ENCODE measurements around the gene WDR74. TPM values are rescaled to one million over a fixed set of nuclear protein-coding genes. Genes with fewer than 3 reads are reported as not detected.

Gene WDR74
- total and polyA plus RNA-seq, 2 donors (not counting 1 experiment from before 2014, with no cell fraction given), result 122 to 131 TPM

GRCh38 chr11:62810748-62811147, 28.6 kb downstream of the WDR74 start:
- no peak overlapping the region for H3K4me3 ChIP-seq (ENCODE audit: control extremely low read depth in 1 of 5, extremely low read depth in 1 of 5, insufficient read depth in 1 of 5, low read depth in 2 of 5, low read length in 4 of 5)
- no peak overlapping the region for H3K9ac ChIP-seq (ENCODE audit: low read length)
- H2AFZ ChIP-seq (ENCODE audit: insufficient read depth, low read depth, low read length, poor library complexity, severe bottlenecking), result no peak overlapping the region
- TF ChIP-seq CTCF (IDR thresholded peaks at IDR 0.05), result no peak
- TF ChIP-seq EZH2 (IDR thresholded peaks at IDR 0.05; ENCODE audit: borderline replicate concordance, insufficient read depth, low read depth, low read length, poor library complexity, severe bottlenecking), result no peak
- WGBS (ENCODE audit: insufficient coverage), result 77% methylated on average over 1 of the region's 1 CpG
- H3K27me3 Mint-ChIP-seq, result no peaks in the 10 kb centered on the region
- CTCF ChIA-PET, result no interaction called here
- H4K20me1 ChIP-seq (ENCODE audit: control insufficient read depth, insufficient read depth, low read length, poor library complexity, severe bottlenecking), result no peaks in the 10 kb centered on the region
- intact Hi-C loops (cut with micrococcal nuclease), result no loop called here
- peaks cover 0 to 4% of the 10 kb centered on the region in 2 experiments for H3K36me3 ChIP-seq (replicated peaks in 1 of 2; ENCODE audit: control extremely low read depth in 1 of 2, control insufficient read depth in 1 of 2, extremely low read depth in 1 of 2, insufficient read depth in 2 of 2, low read length in 1 of 2)
- peaks cover 0 to 9% of the 10 kb centered on the region in 2 donors for H3K4me1 ChIP-seq (ENCODE audit: control insufficient read depth in 2 of 2, insufficient read depth in 2 of 2, low read length in 2 of 2)
- H3K4me1 Mint-ChIP-seq, result peaks cover 8% of the 10 kb centered on the region
- H3K27ac ChIP-seq (ENCODE audit: low read length in 2 of 2), result no peak overlapping the region
- no peaks in the 10 kb centered on the region for H3K27me3 ChIP-seq (replicated peaks in 1 of 4; ENCODE audit: control extremely low read depth in 1 of 4, control insufficient read depth in 3 of 4, insufficient read depth in 4 of 4, low read length in 3 of 4)
- no peak overlapping the region for H3K4me3 Mint-ChIP-seq
- H3K27ac Mint-ChIP-seq, result peak overlapping the region; percentile 60
- ATAC-seq (ENCODE audit: low read depth) (no peak), DNase-seq (no peak)
- H3K79me2 ChIP-seq (ENCODE audit: control insufficient read depth, insufficient read depth, low read length), result no peaks in the 10 kb centered on the region
- H3K4me2 ChIP-seq (replicated peaks; ENCODE audit: low read depth, low read length, poor library complexity, severe bottlenecking), result no peak overlapping the region
- no peaks in the 10 kb centered on the region for H3K9me3 Mint-ChIP-seq (ENCODE audit: insufficient read depth)
- no peaks in the 10 kb centered on the region for H3K9me3 ChIP-seq (ENCODE audit: control extremely low read depth in 1 of 3, control insufficient read depth in 2 of 3, insufficient read depth in 1 of 3, low read length in 2 of 3)
- POLR2A ChIA-PET, result interaction anchor here (0.7 to 0.8 kb wide), 2 partner anchors 31 to 32 kb away, joined by 3 to 5 read pairs; no protein-coding TSS in a partner anchor

- Mint-ChIP-seq H3K27me3 (no peaks in the 10 kb centered on the region), H3K27ac (no peak overlapping the region), H3K4me1 (peaks cover 32% of the 10 kb centered on the region), H3K9me3 (ENCODE audit: insufficient read depth) (no peaks in the 10 kb centered on the region), H3K4me3 (peak overlapping the region; percentile 100)
- peaks cover 1 to 18% of the 10 kb centered on the region in 2 experiments for H3K36me3 ChIP-seq (replicated peaks in 1 of 2; ENCODE audit: control extremely low read depth in 1 of 2, control insufficient read depth in 1 of 2, extremely low read depth in 1 of 2, insufficient read depth in 2 of 2, low read length in 1 of 2)
- no peaks in the 10 kb centered on the region for H3K27me3 ChIP-seq (replicated peaks in 1 of 4; ENCODE audit: control extremely low read depth in 1 of 4, control insufficient read depth in 3 of 4, insufficient read depth in 4 of 4, low read length in 3 of 4)
- no peaks in the 10 kb centered on the region for H3K9me3 ChIP-seq (ENCODE audit: control extremely low read depth in 1 of 3, control insufficient read depth in 2 of 3, insufficient read depth in 1 of 3, low read length in 2 of 3)
- H3K4me2 ChIP-seq (replicated peaks; ENCODE audit: low read depth, low read length, poor library complexity, severe bottlenecking), result no peak overlapping the region
- peaks cover 32% of the 10 kb centered on the region for H3K79me2 ChIP-seq (ENCODE audit: control insufficient read depth, insufficient read depth, low read length)
- POLR2A ChIA-PET, result interaction anchor here (1.0 to 3.4 kb wide), 6 partner anchors 10 to 34 kb away, joined by 3 to 27 read pairs (median 8); partner anchors contain the start of genes STX5, TEX54 and WDR74
- H3K4me1 ChIP-seq (ENCODE audit: control insufficient read depth in 2 of 2, insufficient read depth in 2 of 2, low read length in 2 of 2), result peaks cover 11 to 25% of the 10 kb centered on the region in 2 donors
- peak overlapping the region; percentile 66 for H2AFZ ChIP-seq (ENCODE audit: insufficient read depth, low read depth, low read length, poor library complexity, severe bottlenecking)
- H4K20me1 ChIP-seq (ENCODE audit: control insufficient read depth, insufficient read depth, low read length, poor library complexity, severe bottlenecking), result peaks cover 13% of the 10 kb centered on the region
- no peak for ATAC-seq (ENCODE audit: low read depth)
- H3K9ac ChIP-seq (ENCODE audit: low read length), result no peak overlapping the region
- DNase-seq, result no peak
- H3K27ac ChIP-seq (ENCODE audit: low read length in 2 of 2), result peak overlapping the region in 1 of 2 donors; percentile 60
- whole genome bisulfite sequencing (ENCODE audit: insufficient coverage), result 83% methylated on average over 5 of the region's 5 CpGs
- CTCF ChIA-PET, result interaction anchor here (1.9 kb wide), 1 partner anchor 20 kb away, joined by 10 read pairs; no protein-coding TSS in a partner anchor
- no peak overlapping the region for H3K4me3 ChIP-seq (ENCODE audit: control extremely low read depth in 1 of 5, extremely low read depth in 1 of 5, insufficient read depth in 1 of 5, low read depth in 2 of 5, low read length in 4 of 5)
- TF ChIP-seq EZH2 (IDR thresholded peaks at IDR 0.05; ENCODE audit: borderline replicate concordance, insufficient read depth, low read depth, low read length, poor library complexity, severe bottlenecking), result no peak
- no peak for TF ChIP-seq CTCF (IDR thresholded peaks at IDR 0.05)
- intact Hi-C loops (cut with micrococcal nuclease), result no loop called here
These were observed 32.7 kb downstream of the WDR74 start for GRCh38 chr11:62806611-62807121.
